NCI-H2029 treated with DMSO at 0.1 percent for 48 hours (cell line): ENCODE data around the gene CLPTM1.
"Not testable (repeated sequence)": the region's sequence is repeated elsewhere in the genome, so short reads cannot be mapped to it uniquely, and the experiment has no call there.

Experiments used
- DNase-seq: peaks from one replicate; lab custom pipeline; 2025; lab: John Stamatoyannopoulos, UW

CLPTM1 gene

GRCh38 chr19:44942067-44942571, 13.1 kb upstream of the CLPTM1 start, which contains the start of gene APOC4:
APOC4 (plus strand) TSS chr19:44942237; CDS start chr19:44942278, 41 bp downstream.
- DNase-seq = no peak

GRCh38 chr19:44943801-44944249, 11.4 kb upstream of the CLPTM1 start:
- no peak for DNase-seq

- no peak for DNase-seq
Measured at GRCh38 chr19:44947041-44947581, 8.1 kb upstream of the CLPTM1 start.

- DNase-seq = no peak
Measured at GRCh38 chr19:44948237-44948636, 6.9 kb upstream of the CLPTM1 start.

- DNase-seq = no peak
Measured at GRCh38 chr19:44948763-44949374, 6.3 kb upstream of the CLPTM1 start.

GRCh38 chr19:44949550-44949949, 5.6 kb upstream of the CLPTM1 start:
- no peak for DNase-seq

GRCh38 chr19:44951179-44952159, 3.7 kb upstream of the CLPTM1 start:
- DNase-seq = peak; percentile 78

GRCh38 chr19:44954278-44954648, 917 bp upstream of the CLPTM1 start:
- no peak for DNase-seq

GRCh38 chr19:44955505-44956439, 592 bp downstream of the CLPTM1 start:
- no peak for DNase-seq

- no peak for DNase-seq
Measured at GRCh38 chr19:44957526-44957925, 2.3 kb downstream of the CLPTM1 start.

- DNase-seq = no peak
Measured at GRCh38 chr19:44958090-44958489, 2.9 kb downstream of the CLPTM1 start.

- no peak for DNase-seq
Measured at GRCh38 chr19:44959691-44960090, 4.5 kb downstream of the CLPTM1 start.

GRCh38 chr19:44960906-44961728, 5.9 kb downstream of the CLPTM1 start:
- DNase-seq = no peak

GRCh38 chr19:44961821-44962220, 6.6 kb downstream of the CLPTM1 start:
- no peak for DNase-seq

- no peak for DNase-seq
Measured at GRCh38 chr19:44968118-44968517, 12.9 kb downstream of the CLPTM1 start.

GRCh38 chr19:44968670-44969069, 13.5 kb downstream of the CLPTM1 start:
- DNase-seq = no peak

GRCh38 chr19:44969437-44969836, 14.3 kb downstream of the CLPTM1 start:
- no peak for DNase-seq

- DNase-seq = not testable (repeated sequence)
Measured at GRCh38 chr19:44971451-44971850, 16.3 kb downstream of the CLPTM1 start.

GRCh38 chr19:44972802-44973201, 17.6 kb downstream of the CLPTM1 start:
- no peak for DNase-seq

GRCh38 chr19:44973982-44974735, 19.0 kb downstream of the CLPTM1 start:
- DNase-seq = no peak
